Measurements from ENCODE around the gene OR9A2. TPM values are rescaled to one million over a fixed set of nuclear protein-coding genes. Genes with fewer than 3 reads are reported as not detected.

OR9A2 gene
- total RNA-seq: not detected
- long read RNA-seq: 0 reads

DNA sequence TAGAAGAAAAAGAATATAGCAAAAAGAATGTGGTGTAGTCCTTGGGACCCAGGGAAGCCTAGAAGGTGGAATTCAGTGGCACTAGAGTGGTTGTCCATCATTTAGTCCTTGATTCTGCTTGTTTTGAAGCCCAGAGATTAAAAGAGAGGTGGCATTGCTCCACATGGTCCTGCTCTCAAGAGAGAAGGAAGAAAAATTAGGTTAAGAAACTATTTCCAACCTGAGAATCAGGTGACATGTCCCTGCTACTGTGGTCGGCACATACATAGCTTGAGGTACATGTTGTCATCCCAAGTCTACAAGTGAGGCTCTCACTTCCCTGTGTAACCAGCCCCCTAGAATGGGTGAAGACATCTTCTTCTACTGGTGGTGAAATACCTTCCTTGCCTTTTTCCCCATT is at the start of gene OR9A2:
Gene OR9A2, minus strand, starts transcription at position 101 of the 400 bp plus-strand sequence. Its CDS starts 0 bp downstream, at position 101.
- intact Hi-C loops (cut with DNase I): no loop called here
- DNase-seq (no peak), ATAC-seq (no peak)

- intact Hi-C loops (cut with DNase I): no loop called here
These were observed 47.2 kb upstream of the OR9A2 start for GRCh38 chr7:143074141-143074540.

GRCh38 chr7:143073556-143073955 is 46.6 kb upstream of the OR9A2 start:
- ATAC-seq (no peak), DNase-seq (no peak)
- intact Hi-C loops (cut with DNase I): no loop called here

More at GRCh38 chr7:143074141-143074540, 47.2 kb upstream of the OR9A2 start:
- no peak for ATAC-seq
- DNase-seq: no peak

- intact Hi-C loops (cut with DNase I): no loop called here
- DNase-seq (no peak), ATAC-seq (no peak)
These were observed 43.1 kb upstream of the OR9A2 start for GRCh38 chr7:143069912-143070500.

- intact Hi-C loops (cut with DNase I): no loop called here
- DNase-seq (no peak), ATAC-seq (no peak)
These were observed 41.5 kb upstream of the OR9A2 start for GRCh38 chr7:143068446-143068845.

DNA sequence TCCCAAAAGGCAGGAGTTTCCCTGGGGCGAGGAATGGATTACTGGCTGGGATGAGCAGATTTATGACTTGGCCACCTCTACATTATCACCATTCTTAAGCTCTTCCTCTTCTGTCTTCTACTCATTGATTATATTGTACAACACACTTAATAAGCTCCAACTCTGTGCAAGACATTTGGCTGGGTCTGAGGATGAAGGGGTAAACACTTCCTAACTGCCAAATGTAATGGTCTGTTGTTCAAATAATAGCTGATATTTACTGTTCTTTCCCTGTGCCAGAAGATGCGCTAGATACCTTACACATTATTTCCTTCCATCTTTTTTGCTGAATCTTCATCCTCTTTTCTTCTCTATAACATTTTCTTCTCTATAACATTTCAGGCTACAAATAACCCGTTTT is 36.8 kb upstream of the OR9A2 start:
- intact Hi-C loops (cut with DNase I): no loop called here
- DNase-seq (no peak), ATAC-seq (no peak)

DNA sequence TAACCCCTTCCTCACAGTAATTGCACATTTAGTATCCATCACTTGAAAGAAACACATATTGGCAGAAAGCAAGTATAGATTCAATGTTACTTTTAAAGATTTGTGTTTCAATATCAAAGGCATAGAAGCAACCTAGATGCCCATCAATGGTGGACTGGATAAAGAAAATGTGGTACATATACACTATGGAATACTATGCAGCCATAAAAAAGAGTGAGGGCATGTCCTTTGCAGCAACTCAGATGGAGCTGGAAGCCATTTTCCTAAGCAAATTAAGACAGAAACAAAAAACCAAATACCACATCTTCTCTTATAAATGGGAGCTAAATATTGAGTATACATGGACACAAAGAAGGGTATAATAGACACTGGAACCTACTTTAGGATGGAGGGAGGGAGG is 28.8 kb upstream of the OR9A2 start:
- ATAC-seq (no peak), DNase-seq (no peak)
- intact Hi-C loops (cut with DNase I): no loop called here

GRCh38 chr7:143054621-143055020 is 27.7 kb upstream of the OR9A2 start:
- no peak for ATAC-seq

GRCh38 chr7:143052041-143052440 is 25.1 kb upstream of the OR9A2 start, which contains the start of gene OR6V1:
OR6V1 (plus strand) TSS chr7:143052341; CDS start chr7:143052341, 0 bp downstream.
- DNase-seq (no peak), ATAC-seq (no peak)
- intact Hi-C loops (cut with DNase I): no loop called here

More at GRCh38 chr7:143054621-143055020, 27.7 kb upstream of the OR9A2 start:
- intact Hi-C loops (cut with DNase I): no loop called here
- DNase-seq: no peak

DNA sequence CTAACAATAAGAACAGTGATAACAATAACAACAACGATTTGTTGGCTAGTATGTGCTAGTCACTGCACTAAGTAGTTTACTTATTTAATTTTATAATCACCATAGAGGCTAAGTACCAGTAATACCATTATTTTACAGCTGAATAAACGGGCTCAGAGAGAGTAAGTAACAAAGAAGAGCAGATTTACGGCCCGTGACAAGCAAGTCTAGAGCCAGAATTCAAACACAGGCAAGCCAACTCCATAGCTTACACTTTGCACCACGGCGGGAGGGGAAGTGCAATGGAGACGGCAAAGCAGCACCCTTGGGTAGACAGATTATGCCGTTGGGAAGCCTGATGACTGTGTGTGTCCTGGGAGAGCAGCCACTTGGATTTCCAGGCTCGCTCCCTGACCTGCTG is 24.0 kb upstream of the OR9A2 start:
- DNase-seq (no peak), ATAC-seq (no peak)
- intact Hi-C loops (cut with DNase I): no loop called here

- intact Hi-C loops (cut with DNase I): no loop called here
- ATAC-seq (peak; percentile 56 to 63), DNase-seq (no peak)
These were observed 22.4 kb upstream of the OR9A2 start for GRCh38 chr7:143049362-143049761.

DNA sequence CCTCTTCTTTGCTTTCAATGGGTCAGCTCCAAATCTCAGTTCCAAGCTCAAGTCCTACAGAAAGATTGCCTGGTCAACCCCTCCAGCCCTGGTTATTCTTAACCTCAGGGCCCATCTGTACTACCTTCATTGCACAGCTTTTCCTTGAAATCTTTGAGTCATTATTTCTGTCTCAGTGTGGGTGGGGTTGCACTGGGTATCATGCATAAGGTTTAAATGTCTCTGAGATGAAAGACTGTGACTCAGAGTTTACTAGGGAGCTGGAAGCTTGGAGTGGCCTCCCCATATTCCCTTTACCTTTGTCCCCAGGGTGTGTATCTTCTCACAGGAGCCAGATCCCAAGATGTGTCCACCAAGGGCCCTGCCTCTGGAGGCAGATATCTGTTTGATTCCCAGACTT is 21.9 kb upstream of the OR9A2 start:
- intact Hi-C loops (cut with DNase I): no loop called here
- ATAC-seq (no peak), DNase-seq (no peak)

- intact Hi-C loops (cut with DNase I): no loop called here
- no peak for ATAC-seq
- DNase-seq: no peak
These were observed 20.4 kb upstream of the OR9A2 start for GRCh38 chr7:143047326-143047725.

- intact Hi-C loops (cut with DNase I): no loop called here
- DNase-seq (no peak), ATAC-seq (no peak)
These were observed 19.5 kb upstream of the OR9A2 start for GRCh38 chr7:143046426-143046851.

GRCh38 chr7:143043391-143043790 is 16.5 kb upstream of the OR9A2 start:
- DNase-seq: no peak
- intact Hi-C loops (cut with DNase I): no loop called here
- ATAC-seq: no peak

- no peak for DNase-seq
- ATAC-seq: no peak
- intact Hi-C loops (cut with DNase I): no loop called here
These were observed 15.9 kb upstream of the OR9A2 start for GRCh38 chr7:143042790-143043271.

GRCh38 chr7:143042159-143042789 is 15.3 kb upstream of the OR9A2 start:
- intact Hi-C loops (cut with DNase I): no loop called here
- ATAC-seq: no peak
- DNase-seq: no peak

GRCh38 chr7:143041346-143041745 is 14.4 kb upstream of the OR9A2 start:
- ATAC-seq: no peak
- intact Hi-C loops (cut with DNase I): no loop called here
- no peak for DNase-seq

DNA sequence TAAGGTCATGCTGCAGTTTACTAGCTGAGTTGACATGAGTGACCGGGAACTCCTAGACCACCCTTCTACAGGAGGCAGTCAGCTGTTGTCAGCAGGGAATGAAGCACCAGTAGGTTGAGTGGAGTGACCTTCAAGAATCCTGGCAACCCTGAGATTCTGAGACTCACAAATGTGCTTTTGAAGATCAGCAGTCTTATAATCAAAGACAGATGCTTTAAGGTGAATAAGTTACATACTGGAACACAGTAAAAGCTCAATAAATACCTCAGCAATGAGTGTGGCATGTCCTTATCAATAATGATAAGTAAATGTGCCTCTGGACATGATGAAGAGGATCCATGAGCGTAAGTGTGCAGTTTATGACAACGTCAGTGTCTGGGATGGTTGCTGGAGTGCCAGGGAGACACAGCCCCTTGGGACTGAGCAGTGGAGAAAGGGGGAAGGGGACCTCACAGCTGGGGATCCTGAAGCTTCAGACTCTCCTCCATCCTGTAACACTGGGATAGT is 13.3 kb upstream of the OR9A2 start:
- intact Hi-C loops (cut with DNase I): no loop called here
- no peak for ATAC-seq
- no peak for DNase-seq

DNA sequence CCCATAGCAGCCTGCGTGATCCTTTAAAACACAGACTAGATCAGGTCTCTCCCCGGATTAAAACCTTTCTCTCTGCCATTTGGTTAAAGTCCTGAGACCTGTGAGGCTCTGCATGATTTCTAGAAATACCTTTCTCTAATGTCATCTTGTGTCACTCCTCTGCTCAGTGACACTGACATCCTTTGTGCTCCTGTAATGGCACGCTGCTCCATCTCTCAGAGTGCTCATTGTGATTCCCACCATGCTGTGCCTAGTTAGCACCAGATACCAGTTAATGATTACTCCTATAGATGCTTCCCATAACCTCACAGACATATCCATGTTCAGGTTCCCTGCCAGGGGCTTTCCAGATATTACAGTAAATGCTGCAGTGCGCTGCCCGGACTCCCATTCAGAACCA is 11.7 kb upstream of the OR9A2 start:
- intact Hi-C loops (cut with DNase I): no loop called here
- no peak for ATAC-seq
- DNase-seq: no peak

DNA sequence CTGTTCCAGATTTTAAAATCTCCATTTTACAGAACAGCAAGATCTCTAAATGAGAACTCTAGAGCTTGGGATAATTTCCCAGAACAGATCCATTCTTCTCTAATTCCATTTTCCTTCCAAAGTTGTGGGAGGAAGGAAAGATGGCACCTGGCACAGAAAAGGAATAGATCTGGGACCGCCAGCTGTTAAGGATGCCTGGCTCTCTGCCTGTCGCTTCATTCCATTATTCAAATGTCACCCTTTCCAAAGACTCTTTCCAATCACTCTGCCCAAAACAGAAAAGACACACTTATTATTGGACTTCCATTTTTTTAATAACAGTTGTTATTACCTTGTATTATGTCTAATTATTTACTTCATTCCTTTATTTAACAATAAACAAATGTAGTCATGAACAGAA is 751 bp upstream of the OR9A2 start:
- ATAC-seq (no peak), DNase-seq (no peak)
- intact Hi-C loops (cut with DNase I): no loop called here
